GM12878 (cell line): ENCODE measurements around the gene CARD10. TPM values are rescaled to one million over a fixed set of nuclear protein-coding genes. Genes with fewer than 3 reads are reported as not detected.

ENCODE experiments used
- ATAC-seq: fragments of 200-7000 bp; cut with Tn5 transposase; 3 replicates; pipeline ENCODE4 v1.9.1; 2020; ENCODE audit warnings: mild to moderate bottlenecking, moderate library complexity
- BruUV-seq: library from RNA; stranded (reverse); fragments of 400-500 nt; replicated peaks from 2 replicates; lab custom pipeline; 2021; lab: Mats Ljungman, UMichigan
- CTCF ChIA-PET: fragments of 300-600 bp; sonication (Branson Sonifier 250); formaldehyde crosslinking; extraction: SDS; loops from one replicate; lab custom pipeline; 2021; ENCODE audit warnings: inconsistent platforms; lab: Yijun Ruan, JAX
- POLR2A ChIA-PET: fragments of 350-600 bp; formaldehyde crosslinking; extraction: SDS; loops from one replicate; lab custom pipeline; 2021; ENCODE audit warnings: inconsistent platforms; lab: Charles Lee
- RAD21 ChIA-PET: fragments of 300-600 bp; sonication (Branson Sonifier 250); formaldehyde crosslinking; loops from one replicate; lab custom pipeline; 2023; ENCODE audit warnings: antibody characterized with exemption; ENCODE audit not compliant: unreplicated experiment; lab: Charles Lee
- SMC1A ChIA-PET: fragments of 300-600 bp; sonication (Branson Sonifier 250); formaldehyde crosslinking; loops from one replicate; lab custom pipeline; 2023; ENCODE audit not compliant: unreplicated experiment, uncharacterized antibody; lab: Charles Lee
- DNase-seq: peaks from one replicate; pipeline ENCODE4 v3.0.0-alpha.2; 2011; ENCODE audit warnings: low read depth, low spot score
- FAIRE-seq: peaks from 3 replicates; lab custom pipeline; 2011; peaks lifted over from hg19 to GRCh38; lab: Jason Lieb, UNC
- H2AFZ ChIP-seq: 2 replicates; pipeline ENCODE4 v1.6.0; 2011; ENCODE audit warnings: low read depth, low read length, control low read depth; ENCODE audit not compliant: control insufficient read depth
- H3K27ac ChIP-seq: 2 replicates; pipeline ENCODE4 v1.5.1; 2011; ENCODE audit warnings: control low read depth; ENCODE audit not compliant: control insufficient read depth, insufficient read depth
- H3K27me3 ChIP-seq, 2 experiments: replicated peaks in 1 of 2; 2 replicates each; pipeline versions ENCODE4 v1.6.0 to v1.6.1; 2011; ENCODE audit warnings: low read length in 1 of 2; ENCODE audit not compliant: control insufficient read depth in 2 of 2, insufficient read depth in 2 of 2
- H3K36me3 ChIP-seq, 2 experiments: 2 replicates each; pipeline ENCODE4 v1.5.1; 2011; ENCODE audit warnings: low read length in 1 of 2; ENCODE audit not compliant: control insufficient read depth in 2 of 2, insufficient read depth in 2 of 2
- H3K4me1 ChIP-seq: 2 replicates; pipeline ENCODE4 v1.6.1; 2011; ENCODE audit warnings: mild to moderate bottlenecking, low read length, moderate library complexity, mixed read lengths; ENCODE audit not compliant: control insufficient read depth, insufficient read depth
- H3K4me2 ChIP-seq: 2 replicates; pipeline ENCODE4 v1.6.0; 2011; ENCODE audit warnings: control low read depth; ENCODE audit not compliant: control insufficient read depth, insufficient read depth
- H3K4me3 ChIP-seq: fragments of 200-600 bp; sonication (generic); 2 replicates; pipeline ENCODE4 v1.5.1; 2016
- H3K79me2 ChIP-seq: 2 replicates; pipeline ENCODE4 v1.6.0; 2011; ENCODE audit warnings: low read length; ENCODE audit not compliant: control insufficient read depth, insufficient read depth
- H3K9ac ChIP-seq: 2 replicates; pipeline ENCODE4 v1.8.0; 2011; ENCODE audit warnings: low read length, control low read depth, mixed read lengths; ENCODE audit not compliant: control insufficient read depth, insufficient read depth
- H3K9me3 ChIP-seq: replicated peaks from 3 replicates; pipeline ENCODE4 v1.5.1; 2011; ENCODE audit warnings: mild to moderate bottlenecking, low read length; ENCODE audit not compliant: control insufficient read depth, insufficient read depth
- H4K20me1 ChIP-seq: 2 replicates; pipeline ENCODE4 v1.6.0; 2011; ENCODE audit not compliant: control insufficient read depth, insufficient read depth
- CUX1 ChIP-seq: IDR thresholded peaks from 2 replicates; pipeline ENCODE4 v1.6.1; 2012; ENCODE audit warnings: improper control_type of control experiment, low read depth, low read length; ENCODE audit not compliant: insufficient replicate concordance
- ELK1 ChIP-seq: IDR thresholded peaks from 2 replicates; pipeline ENCODE4 v1.6.1; 2012; ENCODE audit warnings: low read depth, low read length, improper control_type of control experiment
- KLF5 ChIP-seq: fragments of 450-650 bp; IDR thresholded peaks from 2 replicates; pipeline ENCODE4 v1.6.1; 2014; ENCODE audit warnings: mild to moderate bottlenecking; ENCODE audit not compliant: partially characterized antibody
- NFIC ChIP-seq: IDR thresholded peaks from 2 replicates; pipeline ENCODE4 v1.6.1; 2012; ENCODE audit warnings: low read depth, mild to moderate bottlenecking, inconsistent platforms, low read length, moderate library complexity
- STAT3 ChIP-seq: IDR thresholded peaks from 2 replicates; pipeline ENCODE4 v1.6.1; 2011; ENCODE audit warnings: low read depth, low read length, improper control_type of control experiment
- ZBED1 ChIP-seq: IDR thresholded peaks from 2 replicates; pipeline ENCODE4 v1.6.1; 2016; ENCODE audit warnings: borderline replicate concordance
- WGBS: methylation state at CpG from one replicate; pipeline ENCODE4 v1.1.6; 2016; ENCODE audit warnings: low lambda C conversion rate; ENCODE audit not compliant: insufficient replicate concordance, insufficient coverage; ENCODE audit errors: missing lambda C conversion rate; 5-methylcytosine and 5-hydroxymethylcytosine counted together
- in situ Hi-C: fragments of 300-500 bp; cut with MboI; formaldehyde crosslinking; loops from 9 replicates; pipeline ENCODE4 v1.14.3; 2018; ENCODE audit warnings: mixed read lengths
- intact Hi-C: fragments of 100-400 bp; cut with micrococcal nuclease; formaldehyde crosslinking; loops from one replicate; pipeline ENCODE4 v1.14.2; 2022; ENCODE audit not compliant: unreplicated experiment
- polyA plus RNA-seq, 11 experiments: library from polyadenylated mRNA; depleted of rRNA in 4 of 11; unstranded in 6 of 11; stranded (reverse) in 5 of 11; fragments of >200 nt; fragmentation: Nextera tagmentation in 4 of 11; fragmentation: Illumina TruSeq in 1 of 11; extraction: Ambion mirVana in 4 of 11; extraction: Trizol in 1 of 11; gene quantifications; 1 replicate in 1 of 11; 2 replicates in 10 of 11; pipeline versions ENCODE4 v1.2.1 to v1.2.3, GENCODE V29; 2011 to 2016; ENCODE audit warnings: inconsistent platforms in 2 of 11, missing spikeins in 2 of 11, low read depth in 1 of 11
- total RNA-seq, 4 experiments: library from RNA; depleted of rRNA in 3 of 4; stranded (reverse); fragments of >200 nt in 3 of 4; fragmentation: Illumina TruSeq in 1 of 4; extraction: Trizol in 1 of 4; gene quantifications; 2 replicates each; pipeline versions ENCODE4 v1.2.1 to v1.2.3, GENCODE V29; 2013 to 2021

Gene CARD10
- total and polyA plus RNA-seq, 10 of the 15 experiments (the other 5 are each of a cell fraction or from before 2014, with no cell fraction given), result 0.08 to 0.10 (median 0.10) TPM; not detected in 7

GRCh38 chr22:37545703-37546436 lies 26.7 kb upstream of the CARD10 start:
- Histone ChIP-seq H3K9me3 (no peaks in the 10 kb centered on the region), H3K27ac (no peak overlapping the region), H3K4me3 (no peak overlapping the region), H3K36me3 (no peaks in the 10 kb centered on the region), H3K79me2 (no peaks in the 10 kb centered on the region), H3K4me2 (no peak overlapping the region), H2AFZ (0 out of 2 replicates have a peak overlapping the region, but pooled peaks have one; percentile 6), H4K20me1 (no peaks in the 10 kb centered on the region), H3K9ac (no peak overlapping the region), H3K4me1 (peaks cover 11% of the 10 kb centered on the region), H3K27me3 (no peaks in the 10 kb centered on the region)
- ChIA-PET RAD21 (interaction anchor here (0.6 to 12.8 kb wide), 4 partner anchors 19 to 45 kb away, joined by 4 to 237 read pairs (median 94); partner anchors contain the start of gene LGALS2), CTCF (interaction anchor here (0.9 to 16.8 kb wide), 4 partner anchors 9 to 61 kb away, joined by 3 to 541 read pairs (median 212); partner anchors contain the start of gene CDC42EP1), POLR2A (no interaction called here), SMC1A (interaction anchor here (1.4 to 14.3 kb wide), 3 partner anchors 11 to 44 kb away, joined by 4 to 216 read pairs (median 179); no protein-coding TSS in a partner anchor)
- FAIRE-seq, result no peak
- BruUV-seq, result no TSS peak
- 36% methylated on average over 23 of the region's 28 CpGs for WGBS
- no peak for DNase-seq
- ATAC-seq, result no peak
- intact Hi-C loops (no loop called here), in situ Hi-C loops (no loop called here)
- TF ChIP-seq ZBED1, result no peak
- TF ChIP-seq NFIC, result no peak
- no peak for TF ChIP-seq STAT3
- no peak for TF ChIP-seq CUX1
- no peak for TF ChIP-seq ELK1
- TF ChIP-seq KLF5, result no peak
